ENCODE results near the gene DIRAS1.

DNA sequence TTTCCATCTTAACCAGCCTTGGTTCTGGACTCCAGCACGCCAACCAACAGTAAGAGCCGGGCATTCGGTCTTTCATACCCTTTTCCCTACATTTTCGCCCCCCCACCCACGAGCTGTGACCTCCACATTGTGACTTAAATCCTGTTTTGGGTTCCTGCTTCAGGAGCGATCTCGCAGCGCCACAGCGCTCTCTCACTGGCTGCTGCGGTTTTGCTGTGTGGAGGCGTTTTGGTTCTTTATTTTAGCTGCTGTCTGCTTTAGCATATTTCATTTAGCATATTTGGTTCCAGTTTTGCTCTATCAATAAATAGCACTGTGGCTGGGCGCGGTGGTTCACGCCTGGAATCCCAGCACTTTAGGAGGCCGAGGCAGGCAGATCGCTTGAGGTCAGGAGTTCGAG, 38.2 kb upstream of the DIRAS1 start:
- TF ChIP-seq, protein P1, sequence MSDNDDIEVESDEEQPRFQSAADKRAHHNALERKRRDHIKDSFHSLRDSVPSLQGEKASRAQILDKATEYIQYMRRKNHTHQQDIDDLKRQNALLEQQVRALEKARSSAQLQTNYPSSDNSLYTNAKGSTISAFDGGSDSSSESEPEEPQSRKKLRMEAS (IDR thresholded peaks at IDR 0.05) = no peak
- no peak for TF ChIP-seq POLR2A (IDR thresholded peaks at IDR 0.05; ENCODE audit: control extremely low read depth in 1 of 2, low read depth in 2 of 2, low read length in 2 of 2)
- TF ChIP-seq, protein P2, sequence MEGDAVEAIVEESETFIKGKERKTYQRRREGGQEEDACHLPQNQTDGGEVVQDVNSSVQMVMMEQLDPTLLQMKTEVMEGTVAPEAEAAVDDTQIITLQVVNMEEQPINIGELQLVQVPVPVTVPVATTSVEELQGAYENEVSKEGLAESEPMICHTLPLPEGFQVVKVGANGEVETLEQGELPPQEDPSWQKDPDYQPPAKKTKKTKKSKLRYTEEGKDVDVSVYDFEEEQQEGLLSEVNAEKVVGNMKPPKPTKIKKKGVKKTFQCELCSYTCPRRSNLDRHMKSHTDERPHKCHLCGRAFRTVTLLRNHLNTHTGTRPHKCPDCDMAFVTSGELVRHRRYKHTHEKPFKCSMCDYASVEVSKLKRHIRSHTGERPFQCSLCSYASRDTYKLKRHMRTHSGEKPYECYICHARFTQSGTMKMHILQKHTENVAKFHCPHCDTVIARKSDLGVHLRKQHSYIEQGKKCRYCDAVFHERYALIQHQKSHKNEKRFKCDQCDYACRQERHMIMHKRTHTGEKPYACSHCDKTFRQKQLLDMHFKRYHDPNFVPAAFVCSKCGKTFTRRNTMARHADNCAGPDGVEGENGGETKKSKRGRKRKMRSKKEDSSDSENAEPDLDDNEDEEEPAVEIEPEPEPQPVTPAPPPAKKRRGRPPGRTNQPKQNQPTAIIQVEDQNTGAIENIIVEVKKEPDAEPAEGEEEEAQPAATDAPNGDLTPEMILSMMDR (IDR thresholded peaks at IDR 0.05; ENCODE audit: control extremely low read depth in 1 of 3, insufficient read depth in 1 of 3, low read depth in 1 of 3, low read length in 3 of 3) = no peak
- no peak for TF ChIP-seq HDAC6 (IDR thresholded peaks at IDR 0.05; ENCODE audit: low read depth, low read length)
- TF ChIP-seq POU5F1 (IDR thresholded peaks at IDR 0.05; ENCODE audit: low read depth, low read length) = no peak

Data from H1 (cell line).